GM18502 (cell line): ENCODE data around the gene ABHD12B.
"Not testable (repeated sequence)": the region's sequence is repeated elsewhere in the genome, so short reads cannot be mapped to it uniquely, and the experiment has no call there.

Experiments used
- ATAC-seq: cut with Tn5 transposase; IDR thresholded peaks from one replicate; pipeline ENCODE4 v1.9.1; 2021; ENCODE audit warnings: mild to moderate bottlenecking; ENCODE audit not compliant: unreplicated experiment, poor library complexity

The ABHD12B gene

DNA sequence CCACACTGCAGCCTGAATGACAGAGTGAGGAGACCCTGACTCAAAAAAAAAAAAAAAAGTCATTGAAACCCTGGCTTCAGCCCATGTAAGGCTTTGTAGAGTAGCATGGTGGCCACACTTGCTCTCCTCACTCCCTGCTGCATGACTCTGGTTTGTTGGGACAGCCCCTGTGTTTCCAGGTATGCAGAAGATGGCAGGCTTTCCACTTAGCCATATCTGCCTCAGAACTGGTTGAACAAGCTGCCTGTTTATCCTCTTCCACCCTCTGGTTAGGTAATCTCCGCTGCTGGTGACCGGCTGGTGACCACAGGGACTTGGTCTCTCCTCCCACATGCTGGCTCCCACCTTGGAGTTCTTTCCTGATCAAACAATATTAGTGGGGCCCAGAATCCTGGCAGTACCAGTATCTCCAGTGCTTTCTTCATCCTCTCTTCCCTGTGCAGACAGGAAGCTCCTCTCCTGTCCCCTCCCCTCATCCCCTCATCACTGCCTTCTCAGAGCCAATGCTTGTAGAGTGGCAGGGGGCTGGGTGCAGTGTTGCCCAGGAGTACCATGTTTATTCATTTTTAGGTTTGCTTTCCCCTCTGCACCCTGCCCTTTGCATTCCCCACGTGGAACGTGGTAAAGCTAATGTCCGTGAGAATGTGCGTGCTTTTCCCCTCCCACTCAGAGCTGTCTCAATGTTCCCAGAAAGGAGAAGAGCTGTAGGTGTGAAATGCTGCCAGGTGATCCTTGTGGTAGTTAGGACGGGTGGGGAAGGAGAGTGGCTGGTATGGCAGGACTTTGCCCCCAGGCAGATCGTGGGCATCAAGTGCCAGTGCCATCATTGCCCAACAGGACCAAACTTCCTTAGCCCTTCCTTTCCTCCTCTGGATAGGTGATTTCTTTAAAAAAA lies 11.3 kb downstream of the ABHD12B start:
- ATAC-seq = no peak

DNA sequence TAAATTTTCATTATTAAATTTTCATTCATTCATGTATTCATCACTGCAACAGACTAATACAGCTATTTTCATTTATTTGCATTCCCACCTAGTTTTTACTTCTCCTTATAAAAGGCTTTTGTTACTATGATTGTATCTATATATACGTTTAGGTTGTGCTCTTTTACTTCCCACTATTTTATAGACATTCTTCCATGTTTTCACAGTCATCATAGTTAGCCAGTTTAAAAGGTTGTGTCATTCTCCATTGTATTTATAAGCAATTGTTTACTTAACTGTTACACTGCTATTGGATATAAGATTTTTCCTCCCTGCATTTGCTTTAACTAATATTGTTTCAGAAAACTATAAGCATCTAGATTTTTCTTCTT lies 12.0 kb downstream of the ABHD12B start:
- no peak for ATAC-seq

DNA sequence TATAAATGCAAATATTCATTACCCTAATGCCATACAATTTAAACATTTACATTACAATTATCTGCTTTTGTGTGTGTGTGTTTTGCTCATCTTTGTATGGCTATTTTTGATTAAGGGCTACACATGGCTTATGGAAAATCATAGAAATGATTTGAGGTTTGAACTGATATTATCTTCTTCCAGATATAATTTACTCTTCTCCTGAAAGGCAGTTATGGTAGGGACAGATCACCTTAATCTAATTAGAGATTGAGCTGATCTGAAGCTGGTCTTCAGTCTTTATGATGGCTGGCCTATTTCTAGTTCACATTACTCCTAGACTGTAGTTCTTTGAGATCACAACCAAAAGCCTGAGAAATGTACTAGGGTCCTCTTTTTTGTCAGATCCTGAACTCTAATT lies 15.6 kb downstream of the ABHD12B start:
- ATAC-seq = no peak

DNA sequence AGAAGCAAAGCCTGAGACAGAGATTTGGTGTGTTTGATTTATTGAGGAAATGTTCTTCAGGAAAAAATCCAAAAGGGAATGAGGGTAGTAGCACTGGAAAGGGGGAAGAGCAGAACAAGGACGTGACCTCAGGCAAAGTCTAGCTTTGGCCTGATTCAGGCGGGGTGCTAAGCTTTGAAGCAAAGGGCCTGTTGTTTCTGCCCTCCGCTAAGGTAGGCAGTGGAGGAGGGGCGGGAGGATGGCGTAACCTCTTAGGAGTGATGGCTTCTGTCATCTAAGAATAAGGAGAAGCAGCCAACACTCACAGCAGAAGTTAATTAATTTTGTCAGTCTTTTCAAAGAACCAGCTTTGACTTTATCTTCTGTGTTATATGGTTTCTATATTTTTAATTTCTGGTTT lies 20.4 kb downstream of the ABHD12B start:
- ATAC-seq = no peak

DNA sequence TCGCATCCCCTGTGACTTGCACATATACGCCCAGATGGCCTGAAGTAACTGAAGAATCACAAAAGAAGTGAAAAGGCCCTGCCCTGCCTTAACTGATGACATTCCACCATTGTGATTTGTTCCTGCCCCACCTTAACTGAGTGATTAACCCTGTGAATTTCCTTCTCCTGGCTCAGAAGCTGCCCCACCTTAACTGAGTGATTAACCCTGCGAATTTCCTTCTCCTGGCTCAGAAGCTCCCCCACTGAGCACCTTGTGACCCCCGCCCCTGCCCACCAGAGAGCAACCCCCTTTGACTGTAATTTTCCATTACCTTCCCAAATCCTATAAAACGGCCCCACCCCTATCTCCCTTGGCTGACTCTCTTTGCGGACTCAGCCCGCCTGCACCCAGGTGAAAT lies 24.6 kb downstream of the ABHD12B start:
- not testable (repeated sequence) for ATAC-seq

DNA sequence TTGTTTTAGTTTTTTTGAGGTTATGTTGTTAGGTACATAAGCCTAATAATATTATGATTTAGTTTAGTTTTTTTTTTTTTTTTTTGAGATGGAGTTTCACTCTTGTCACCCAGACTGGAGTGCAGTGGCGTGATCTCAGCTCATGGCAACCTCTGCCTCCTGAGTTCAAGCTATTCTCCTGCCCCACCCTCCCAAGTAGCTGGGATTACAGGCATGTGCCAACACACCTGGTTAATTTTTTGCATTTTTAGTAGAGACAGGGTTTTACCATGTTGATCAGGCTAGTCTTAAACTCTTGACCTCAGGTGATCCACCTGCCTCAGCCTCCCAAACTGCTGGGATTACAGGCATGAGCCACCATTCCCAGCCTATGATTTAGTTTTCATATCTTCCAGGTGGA lies 25.2 kb downstream of the ABHD12B start:
- ATAC-seq = not testable (repeated sequence)

DNA sequence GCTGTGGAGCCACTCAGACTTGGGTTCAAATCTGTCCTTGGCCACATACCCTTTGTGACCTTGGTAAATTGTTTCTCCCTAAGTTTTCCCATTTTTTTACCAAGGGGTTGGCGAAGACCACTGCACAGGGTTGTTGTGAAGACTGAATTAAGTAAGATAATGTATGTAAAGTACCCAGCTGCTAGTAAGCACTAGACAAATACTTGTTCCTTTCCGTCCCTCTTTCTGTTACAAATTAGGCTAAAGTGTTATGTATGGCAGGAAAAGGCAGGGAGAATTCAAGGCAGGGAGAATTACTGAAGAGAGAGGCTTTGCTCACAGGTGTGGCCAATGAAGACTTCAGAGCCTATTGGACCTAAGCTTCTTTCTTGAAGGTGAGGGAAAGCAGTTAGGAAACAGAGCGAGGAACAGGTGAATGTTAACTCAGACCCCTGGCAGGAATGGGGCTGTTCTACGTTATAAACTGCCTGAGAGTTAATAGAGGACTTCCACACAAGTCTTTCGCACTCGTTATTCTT lies 25.9 kb downstream of the ABHD12B start:
- no peak for ATAC-seq

DNA sequence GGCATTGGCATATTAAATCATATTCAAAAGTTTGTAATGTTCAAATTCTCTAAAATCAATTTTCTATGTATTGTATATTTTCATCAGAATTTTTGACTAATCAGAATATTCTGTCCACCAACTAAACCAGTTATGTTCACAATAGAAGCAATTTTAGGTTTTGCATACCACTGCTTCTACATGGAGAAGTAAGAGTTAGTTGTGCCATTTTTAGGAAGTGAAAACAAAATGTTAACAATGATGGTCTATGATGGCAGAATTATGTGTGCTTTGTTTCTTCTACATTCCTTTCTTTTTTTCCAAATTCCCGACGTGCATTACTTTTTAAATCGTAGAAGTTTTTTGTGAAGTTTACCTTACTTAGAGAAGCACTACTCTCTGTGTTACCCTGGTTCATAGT lies 29.5 kb downstream of the ABHD12B start:
- ATAC-seq = no peak

DNA sequence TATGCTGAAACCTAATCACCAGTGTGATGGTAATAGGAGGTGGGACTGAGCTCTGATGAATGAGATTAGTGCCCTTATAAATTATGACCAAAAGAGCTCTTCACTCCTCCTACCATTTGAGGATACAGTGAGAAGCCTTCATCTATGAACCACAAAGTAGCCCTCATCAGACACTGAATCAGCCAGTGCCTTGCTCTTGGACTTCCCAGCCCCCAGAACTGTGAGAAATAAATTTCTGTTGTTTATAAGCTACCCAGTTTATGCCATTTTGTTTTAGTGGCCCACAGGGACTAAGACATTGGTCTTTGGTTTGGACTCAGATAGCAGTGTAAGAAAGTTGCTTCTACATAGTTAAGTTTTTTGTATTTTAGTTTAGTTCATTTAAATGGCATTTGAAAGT lies 32.9 kb downstream of the ABHD12B start:
- no peak for ATAC-seq

DNA sequence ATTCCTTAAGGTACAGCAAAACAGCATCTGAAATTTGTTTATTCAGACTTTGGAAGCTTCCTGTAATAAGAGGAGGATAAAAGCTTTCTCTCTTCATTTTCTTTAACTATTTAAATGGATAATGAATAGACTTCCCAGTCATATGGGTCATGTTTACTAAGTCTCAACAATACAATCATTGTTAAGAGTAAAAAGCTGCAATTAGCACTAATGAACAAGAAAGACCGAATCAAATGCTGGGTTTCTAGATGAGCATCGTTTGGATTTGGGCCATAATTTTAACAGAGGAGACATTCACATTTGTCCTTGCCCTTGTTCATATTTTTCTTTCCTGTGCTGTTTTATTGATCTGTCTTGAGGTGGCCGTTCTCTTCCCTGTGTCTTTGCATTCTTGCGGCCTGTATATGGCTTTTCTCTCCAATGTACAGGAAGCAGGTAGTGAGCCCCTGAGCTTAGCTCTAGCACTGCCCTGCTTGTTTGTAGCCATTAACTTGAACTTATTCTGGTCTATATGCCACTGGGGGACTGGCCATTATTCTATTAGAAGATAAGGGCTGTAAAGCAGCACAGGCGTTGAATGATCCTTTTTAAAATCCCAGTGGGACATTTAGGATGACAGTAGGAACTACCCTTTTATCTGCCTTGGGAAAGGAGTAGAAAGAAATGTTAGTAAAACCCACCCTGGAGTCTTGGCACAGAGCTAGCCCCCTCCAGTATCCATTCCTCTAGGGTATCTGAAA lies 34.6 kb downstream of the ABHD12B start:
- no peak for ATAC-seq

DNA sequence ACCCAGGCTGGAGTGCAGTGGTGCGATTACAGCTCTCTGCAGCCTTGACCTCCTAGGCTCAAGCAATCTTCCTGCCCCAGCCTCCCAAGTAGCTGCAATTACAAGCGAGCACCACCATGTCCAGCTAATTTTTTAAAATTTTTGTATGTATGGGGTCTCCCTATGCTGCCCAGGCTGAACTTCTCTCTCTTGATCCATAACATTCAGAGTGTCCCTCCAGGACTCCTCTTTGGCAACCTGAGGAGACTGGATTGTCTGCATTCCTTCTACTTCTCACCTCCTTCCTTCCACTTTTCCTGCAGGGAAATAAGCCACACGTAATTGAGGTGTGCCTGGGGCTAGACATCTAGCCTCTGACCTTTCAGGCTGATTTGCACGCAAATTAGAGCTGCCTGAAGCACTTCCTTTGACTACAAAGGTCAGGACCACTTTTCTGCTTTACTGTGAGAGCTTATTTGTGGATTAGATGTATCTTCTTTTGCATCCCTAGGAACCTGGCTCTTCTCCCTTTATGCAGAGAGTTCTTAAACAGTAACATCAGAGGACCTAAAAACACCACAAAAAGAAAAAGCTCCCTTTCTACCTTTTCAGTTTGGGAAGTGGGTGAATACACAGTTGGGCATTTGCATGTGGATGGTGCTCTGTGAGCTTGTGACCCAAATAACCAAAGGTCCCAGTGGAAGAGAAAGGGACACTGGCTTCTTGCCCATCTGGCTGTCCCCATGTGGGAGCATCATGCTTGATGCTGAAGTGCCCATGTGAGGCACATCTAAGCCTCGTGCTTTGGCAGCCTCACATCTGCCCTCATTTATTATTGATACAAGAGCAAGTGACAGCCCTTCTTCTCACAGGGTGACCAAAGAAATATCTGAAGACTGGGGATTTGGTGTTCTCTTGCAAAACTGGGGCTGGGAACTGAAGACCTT lies 38.9 kb downstream of the ABHD12B start:
- no peak for ATAC-seq

DNA sequence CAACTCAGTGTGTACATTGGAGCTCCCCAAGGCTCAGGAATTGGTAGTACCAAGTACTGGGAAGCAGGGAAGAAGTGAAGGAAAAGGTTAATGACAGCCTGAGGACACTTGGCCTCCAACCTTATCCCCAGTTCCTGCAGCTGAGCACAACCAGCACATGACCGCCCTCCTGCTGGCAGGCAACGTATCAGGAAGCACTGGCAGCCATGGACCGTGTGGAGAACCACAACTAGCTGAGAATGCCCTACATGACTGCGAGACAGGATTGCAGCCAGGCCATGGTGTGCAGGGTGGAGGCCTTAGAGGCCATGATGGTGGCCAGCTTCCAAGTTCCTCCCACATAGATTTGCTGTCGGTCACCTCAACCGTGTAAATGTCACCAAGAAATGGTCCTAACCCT lies 45.6 kb downstream of the ABHD12B start:
- ATAC-seq = no peak

DNA sequence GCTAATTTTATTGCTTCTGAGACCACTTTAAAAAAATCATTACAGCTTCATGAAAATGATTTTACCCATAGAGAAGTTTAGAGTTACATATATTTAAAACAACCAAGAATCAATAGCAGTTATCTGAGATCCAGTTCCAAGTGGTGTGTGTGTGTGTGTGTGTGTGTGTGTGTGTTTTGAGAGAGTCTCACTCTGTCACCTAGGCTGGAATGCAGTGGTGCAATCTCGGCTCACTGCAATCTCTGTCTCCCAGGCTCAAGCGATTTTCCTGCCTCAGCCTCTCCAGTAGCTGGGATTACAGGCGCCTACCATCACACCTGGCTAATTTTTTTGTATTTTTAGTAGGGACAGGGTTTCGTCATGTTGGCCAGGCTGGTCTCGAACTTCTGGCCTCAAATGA lies 47.7 kb downstream of the ABHD12B start:
- ATAC-seq = not testable (repeated sequence)

DNA sequence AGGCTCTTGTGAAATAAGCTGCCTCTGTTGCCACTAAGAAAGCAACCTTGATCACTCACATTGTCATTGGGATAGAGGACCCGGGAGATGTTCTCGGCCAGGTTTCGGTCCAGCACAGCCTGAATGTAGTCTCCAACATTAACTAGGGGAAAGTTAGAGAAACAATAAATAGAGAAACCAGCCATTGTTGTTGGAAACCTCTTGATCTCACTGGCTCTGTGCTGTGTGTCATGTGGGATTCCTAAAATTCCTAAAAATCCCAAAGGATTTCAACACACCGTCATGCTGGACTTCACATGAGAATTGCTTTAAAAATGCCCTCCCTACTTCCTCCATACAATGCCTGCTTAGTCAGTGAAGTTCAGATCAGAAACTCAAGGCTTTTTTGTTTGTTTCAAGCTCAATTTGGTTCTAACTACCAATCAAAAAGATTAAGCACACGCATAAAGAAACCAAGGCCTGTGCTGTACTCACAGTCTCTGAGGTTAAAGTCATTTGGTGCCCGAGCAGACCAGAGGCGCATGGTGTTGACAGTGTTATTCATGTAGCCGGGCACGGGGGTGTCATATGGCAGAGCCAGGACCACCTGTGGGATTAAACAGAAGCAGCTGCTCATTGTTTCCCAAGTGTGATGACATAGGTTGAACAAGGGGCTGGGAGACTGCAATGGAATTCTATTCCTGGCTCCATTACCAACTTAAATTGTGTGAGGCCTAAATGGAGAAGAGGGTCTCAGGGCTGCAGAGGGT lies 48.8 kb downstream of the ABHD12B start:
- no peak for ATAC-seq

DNA sequence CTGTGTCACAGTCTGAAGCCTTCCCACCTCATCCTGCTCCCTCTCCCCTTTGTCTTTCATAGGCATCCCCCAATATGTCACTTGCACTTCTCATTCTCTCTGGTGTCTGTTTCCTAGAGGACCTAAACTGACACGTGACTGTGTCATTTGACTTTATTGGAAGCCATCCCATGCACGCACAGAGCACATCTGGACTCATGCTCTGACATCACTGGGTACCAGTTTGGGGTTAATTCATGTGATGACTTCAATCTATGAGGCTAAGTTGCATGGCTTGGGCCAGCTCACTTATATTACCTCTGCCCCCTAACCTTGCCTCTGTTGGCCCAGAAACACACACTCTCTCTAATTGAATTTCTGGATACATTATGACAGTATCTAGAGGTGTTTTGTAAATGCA lies 51.0 kb downstream of the ABHD12B start:
- ATAC-seq = no peak

DNA sequence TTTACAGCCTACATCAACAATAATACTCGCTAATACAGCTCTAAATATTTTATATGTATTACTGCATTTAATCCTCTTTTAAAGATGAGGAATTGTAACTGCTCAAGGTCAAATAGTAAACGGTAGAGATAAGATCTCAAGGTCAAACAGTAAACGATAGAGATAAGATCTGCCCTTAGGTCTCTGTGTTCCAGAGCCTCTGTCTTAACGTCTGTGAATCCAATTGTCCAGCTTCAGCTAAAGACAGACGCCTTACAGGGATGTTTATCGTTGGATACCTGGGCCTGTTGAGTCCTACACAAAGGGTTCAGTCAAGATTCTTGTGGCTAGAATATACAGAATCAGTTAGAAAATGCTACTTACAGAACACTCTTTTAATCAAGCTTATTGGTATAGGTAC lies 52.4 kb downstream of the ABHD12B start:
- no peak for ATAC-seq

DNA sequence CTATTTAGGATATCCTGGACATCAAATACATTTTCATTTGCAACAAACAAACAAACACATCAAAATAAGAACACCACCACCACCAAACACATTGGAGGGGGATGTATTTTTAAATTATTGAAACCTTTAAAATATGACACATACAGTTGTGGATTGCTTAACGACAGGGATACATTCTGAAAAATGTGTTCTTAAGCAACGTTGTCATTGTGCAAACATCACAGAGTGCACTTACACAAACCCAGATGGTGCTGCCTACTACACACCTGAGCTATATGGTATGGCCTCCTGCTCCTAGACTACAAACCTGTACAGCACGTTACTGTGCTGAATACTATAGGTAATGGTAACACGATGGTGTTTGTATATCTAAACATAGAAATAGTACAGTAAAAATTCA lies 53.0 kb downstream of the ABHD12B start:
- ATAC-seq = no peak

DNA sequence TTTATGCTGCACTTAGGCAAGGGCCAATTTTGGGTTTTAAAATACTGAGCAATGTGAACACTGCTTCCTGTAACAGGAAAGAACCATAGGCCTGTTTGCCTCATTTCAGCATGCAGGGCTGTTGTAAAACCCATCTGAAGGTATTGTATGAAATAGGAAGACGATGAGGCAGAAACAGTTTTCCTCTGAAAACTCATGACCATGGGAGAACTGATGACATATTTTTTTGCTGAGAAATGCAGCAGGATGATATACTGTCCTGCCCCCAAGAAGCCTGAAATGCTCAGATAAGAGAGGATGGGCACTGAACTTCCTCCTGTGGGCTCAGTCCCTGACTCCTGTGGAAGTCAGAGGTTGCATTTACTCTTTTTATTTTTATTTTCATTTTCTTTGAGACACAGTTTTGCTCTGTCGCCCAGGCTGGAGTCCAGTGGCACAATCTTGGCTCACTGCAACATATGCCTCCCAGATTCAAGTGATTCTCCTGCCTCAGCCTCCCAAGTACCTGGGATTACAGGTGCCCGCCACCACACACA lies 55.1 kb downstream of the ABHD12B start:
- ATAC-seq = no peak

DNA sequence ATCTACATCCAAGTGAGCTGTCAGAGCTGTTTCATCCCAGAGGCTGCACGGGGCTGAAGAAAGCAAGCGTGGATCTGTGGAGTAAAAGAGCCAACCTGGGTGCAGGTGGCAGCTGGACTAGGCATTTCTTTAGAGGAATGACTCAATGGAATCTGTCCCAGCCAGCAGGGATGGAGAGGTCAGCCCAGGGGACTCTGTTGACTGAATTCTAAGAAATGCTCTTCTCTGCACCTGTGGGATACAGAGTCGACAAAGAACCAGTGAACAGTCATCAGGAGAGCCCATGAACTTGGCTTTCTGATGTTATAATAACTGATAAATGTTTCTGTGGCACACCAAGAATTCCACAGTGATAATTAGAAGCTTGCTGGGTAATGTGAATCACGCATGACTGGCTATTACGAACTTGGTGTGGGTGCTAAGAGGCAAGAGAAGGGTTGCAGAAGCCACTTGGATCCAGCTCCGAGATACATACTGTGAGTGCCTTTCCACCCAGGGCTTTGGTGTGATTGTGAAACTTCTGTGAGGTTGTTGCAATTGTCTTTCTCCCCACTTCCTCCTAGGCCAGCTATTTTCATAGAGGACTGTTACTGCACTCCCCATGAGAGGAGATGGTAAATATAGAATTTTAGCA lies 56.3 kb downstream of the ABHD12B start:
- ATAC-seq = peak; percentile 56
